ENCODE results near the gene KIF19.

- TF ChIP-seq CTCF (IDR thresholded peaks at IDR 0.05) (no peak), POLR2A (IDR thresholded peaks at IDR 0.05) (no peak)
These were observed 48.1 kb upstream of the KIF19 start for GRCh38 chr17:74277935-74278334.

Measured in breast epithelium (tissue), 3 donors.